Fibroblast of lung (primary cell): ENCODE data around the gene MLPH. TPM values are rescaled to one million over a fixed set of nuclear protein-coding genes. Genes with fewer than 3 reads are reported as not detected.

Experiments used
- DNase-seq, 2 donors: peaks; one replicate each; pipeline versions ENCODE4 v3.0.0 to v3.0.0-alpha.2; 2010; ENCODE audit warnings: low read depth in 2 of 2
- H2AFZ ChIP-seq: 2 replicates; pipeline ENCODE4 v1.5.1; 2012; ENCODE audit warnings: low read length, control low read depth, inconsistent platforms
- H3K27ac ChIP-seq: 2 replicates; pipeline ENCODE4 v1.5.1; 2011; ENCODE audit warnings: low read length, control low read depth; ENCODE audit not compliant: insufficient read depth
- H3K27me3 ChIP-seq: 2 replicates; pipeline ENCODE4 v1.5.1; 2011; ENCODE audit warnings: mild to moderate bottlenecking, low read length; ENCODE audit not compliant: control insufficient read depth, insufficient read depth
- H3K36me3 ChIP-seq: 2 replicates; pipeline ENCODE4 v1.5.1; 2011; ENCODE audit warnings: low read length; ENCODE audit not compliant: control insufficient read depth, insufficient read depth
- H3K4me1 ChIP-seq: 2 replicates; pipeline ENCODE4 v1.5.1; 2011; ENCODE audit warnings: low read length; ENCODE audit not compliant: control insufficient read depth, insufficient read depth; ENCODE audit errors: extremely low read depth
- H3K4me2 ChIP-seq: 2 replicates; pipeline ENCODE4 v1.5.1; 2011; ENCODE audit warnings: low read length, control low read depth; ENCODE audit not compliant: insufficient read depth; ENCODE audit errors: extremely low read depth
- H3K4me3 ChIP-seq, 4 experiments: fragments of 200-600 bp in 1 of 4; sonication (generic) in 1 of 4; replicated peaks in 1 of 4; 2 replicates each; pipeline ENCODE4 v1.5.1; 2011 to 2016; ENCODE audit warnings: low read length in 4 of 4, low read depth in 3 of 4, mild to moderate bottlenecking in 3 of 4, control low read depth in 2 of 4, inconsistent platforms in 1 of 4, mixed read lengths in 1 of 4; ENCODE audit not compliant: insufficient read depth in 1 of 4; ENCODE audit errors: control extremely low read depth in 1 of 4
- H3K79me2 ChIP-seq: 2 replicates; pipeline ENCODE4 v1.5.1; 2012; ENCODE audit warnings: mild to moderate bottlenecking, low read length, inconsistent platforms; ENCODE audit not compliant: control insufficient read depth, insufficient read depth
- H3K9ac ChIP-seq: 2 replicates; pipeline ENCODE4 v1.5.1; 2011; ENCODE audit warnings: mild to moderate bottlenecking, low read length, control low read depth; ENCODE audit not compliant: insufficient read depth
- H3K9me3 ChIP-seq: 2 replicates; pipeline ENCODE4 v1.5.1; 2012; ENCODE audit warnings: low read depth, low read length; ENCODE audit not compliant: control insufficient read depth, insufficient read depth
- H4K20me1 ChIP-seq: 2 replicates; pipeline ENCODE4 v1.5.1; 2011; ENCODE audit warnings: low read length; ENCODE audit not compliant: control insufficient read depth, insufficient read depth; ENCODE audit errors: extremely low read depth
- EZH2 ChIP-seq: IDR thresholded peaks from 2 replicates; pipeline ENCODE4 v1.5.1; 2012; ENCODE audit warnings: low read length, control low read depth, mild to moderate bottlenecking; ENCODE audit errors: missing control alignments
- polyA plus RNA-seq, 2 donors: library from polyadenylated mRNA; depleted of rRNA in 1 of 2; stranded (reverse) in 1 of 2; unstranded in 1 of 2; fragments of >200 nt; gene quantifications; 2 replicates each; pipeline ENCODE4 v1.2.1, GENCODE V29; 2011 to 2012; ENCODE audit warnings: missing spikeins in 1 of 2
- total RNA-seq: library from RNA; depleted of rRNA; stranded (reverse); fragments of >200 nt; gene quantifications from 2 replicates; pipeline ENCODE4 v1.2.1, GENCODE V29; 2014
- TF ChIP-seq, protein P1 (sequence below), 2 donors: IDR thresholded peaks in 1 of 2; conservative IDR thresholded peaks in 1 of 2; 1 replicate in 1 of 2; 2 replicates in 1 of 2; pipeline ENCODE4 v1.5.1; 2011 to 2012; ENCODE audit warnings: low read length in 2 of 2, control low read depth in 1 of 2, inconsistent platforms in 1 of 2, low read depth in 1 of 2, mild to moderate bottlenecking in 1 of 2

MLPH gene
- total and polyA plus RNA-seq, 2 donors (not counting 1 experiment from before 2014, with no cell fraction given), result 3.1 to 10.7 TPM

DNA sequence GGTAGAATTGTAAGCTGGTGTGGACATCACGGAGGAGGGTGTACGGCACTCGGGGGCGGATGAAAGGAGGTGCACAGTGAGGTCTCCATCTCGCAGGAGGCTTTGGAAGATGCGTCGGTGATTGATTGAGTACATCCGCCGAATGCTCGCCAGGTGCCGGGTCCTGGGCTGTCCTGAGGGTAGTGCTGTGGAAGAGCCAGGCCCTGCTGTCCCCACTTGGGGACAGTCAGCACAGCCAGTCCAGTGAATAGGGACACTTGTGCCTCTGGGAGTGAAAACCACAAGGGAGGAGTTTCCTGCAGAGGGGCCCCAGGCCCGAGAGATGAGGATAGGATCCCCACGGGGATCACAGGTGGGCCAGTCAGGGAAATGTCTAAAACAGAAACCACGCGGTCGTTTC, 28.1 kb downstream of the MLPH start:
- Histone ChIP-seq H3K4me3 (no peak overlapping the region), H4K20me1 (no peaks in the 10 kb centered on the region), H3K4me1 (no peaks in the 10 kb centered on the region), H3K36me3 (no peaks in the 10 kb centered on the region), H3K9me3 (no peaks in the 10 kb centered on the region), H3K27ac (no peak overlapping the region), H3K9ac (no peak overlapping the region), H3K79me2 (no peaks in the 10 kb centered on the region), H3K4me2 (no peak overlapping the region), H3K27me3 (no peaks in the 10 kb centered on the region), H2AFZ (no peak overlapping the region)
- DNase-seq, result no peak
- TF ChIP-seq EZH2, result no peak
- TF ChIP-seq, protein P1, sequence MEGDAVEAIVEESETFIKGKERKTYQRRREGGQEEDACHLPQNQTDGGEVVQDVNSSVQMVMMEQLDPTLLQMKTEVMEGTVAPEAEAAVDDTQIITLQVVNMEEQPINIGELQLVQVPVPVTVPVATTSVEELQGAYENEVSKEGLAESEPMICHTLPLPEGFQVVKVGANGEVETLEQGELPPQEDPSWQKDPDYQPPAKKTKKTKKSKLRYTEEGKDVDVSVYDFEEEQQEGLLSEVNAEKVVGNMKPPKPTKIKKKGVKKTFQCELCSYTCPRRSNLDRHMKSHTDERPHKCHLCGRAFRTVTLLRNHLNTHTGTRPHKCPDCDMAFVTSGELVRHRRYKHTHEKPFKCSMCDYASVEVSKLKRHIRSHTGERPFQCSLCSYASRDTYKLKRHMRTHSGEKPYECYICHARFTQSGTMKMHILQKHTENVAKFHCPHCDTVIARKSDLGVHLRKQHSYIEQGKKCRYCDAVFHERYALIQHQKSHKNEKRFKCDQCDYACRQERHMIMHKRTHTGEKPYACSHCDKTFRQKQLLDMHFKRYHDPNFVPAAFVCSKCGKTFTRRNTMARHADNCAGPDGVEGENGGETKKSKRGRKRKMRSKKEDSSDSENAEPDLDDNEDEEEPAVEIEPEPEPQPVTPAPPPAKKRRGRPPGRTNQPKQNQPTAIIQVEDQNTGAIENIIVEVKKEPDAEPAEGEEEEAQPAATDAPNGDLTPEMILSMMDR (conservative IDR thresholded peaks at IDR 0.05 in 1 of 2, IDR thresholded peaks at IDR 0.05 in 1 of 2; ENCODE audit: low read depth in 1 of 2, low read length in 2 of 2), result no peak

DNA sequence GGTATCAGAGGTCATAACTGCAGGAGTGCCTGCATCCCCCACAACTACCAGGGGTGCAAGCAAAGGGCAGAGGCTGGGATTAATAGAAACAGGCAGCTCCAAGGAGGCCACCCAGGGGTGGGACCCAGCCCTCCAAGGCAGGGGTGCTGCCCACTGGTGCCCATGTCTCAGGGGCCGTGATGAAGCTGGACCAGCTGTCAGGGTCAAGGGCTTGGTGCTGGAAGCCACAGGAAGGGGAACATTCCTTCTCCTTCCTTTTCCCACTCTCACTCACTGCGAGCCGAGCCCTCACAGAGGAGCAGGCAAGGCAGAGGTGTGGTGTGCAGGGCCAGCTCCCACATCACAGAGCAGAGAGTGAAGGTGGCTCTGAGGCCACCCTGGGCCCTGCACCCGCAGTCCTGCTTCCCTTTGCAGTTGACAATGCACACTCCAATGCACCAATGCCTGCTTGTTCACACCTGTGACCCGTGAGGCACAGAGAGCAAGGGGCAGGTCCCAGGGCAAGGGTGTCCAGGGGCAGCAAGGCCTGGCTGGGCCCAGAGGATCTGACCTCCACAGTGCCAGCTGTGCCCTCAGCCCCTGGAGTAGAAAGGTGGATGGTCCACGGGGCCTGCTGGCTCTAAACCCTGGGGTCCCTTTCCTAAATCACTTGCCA, 28.7 kb downstream of the MLPH start:
- no peak overlapping the region for H3K4me3 ChIP-seq
- H4K20me1 ChIP-seq, result no peaks in the 10 kb centered on the region
- no peaks in the 10 kb centered on the region for H3K27me3 ChIP-seq
- no peak for DNase-seq
- no peaks in the 10 kb centered on the region for H3K79me2 ChIP-seq
- H3K27ac ChIP-seq, result no peak overlapping the region
- no peak overlapping the region for H3K9ac ChIP-seq
- H2AFZ ChIP-seq, result no peak overlapping the region
- no peak for TF ChIP-seq EZH2
- TF ChIP-seq, protein P1 (conservative IDR thresholded peaks at IDR 0.05 in 1 of 2, IDR thresholded peaks at IDR 0.05 in 1 of 2; ENCODE audit: low read depth in 1 of 2, low read length in 2 of 2), result no peak
- H3K36me3 ChIP-seq, result no peaks in the 10 kb centered on the region
- H3K4me2 ChIP-seq, result no peak overlapping the region
- H3K9me3 ChIP-seq, result no peaks in the 10 kb centered on the region
- no peaks in the 10 kb centered on the region for H3K4me1 ChIP-seq

DNA sequence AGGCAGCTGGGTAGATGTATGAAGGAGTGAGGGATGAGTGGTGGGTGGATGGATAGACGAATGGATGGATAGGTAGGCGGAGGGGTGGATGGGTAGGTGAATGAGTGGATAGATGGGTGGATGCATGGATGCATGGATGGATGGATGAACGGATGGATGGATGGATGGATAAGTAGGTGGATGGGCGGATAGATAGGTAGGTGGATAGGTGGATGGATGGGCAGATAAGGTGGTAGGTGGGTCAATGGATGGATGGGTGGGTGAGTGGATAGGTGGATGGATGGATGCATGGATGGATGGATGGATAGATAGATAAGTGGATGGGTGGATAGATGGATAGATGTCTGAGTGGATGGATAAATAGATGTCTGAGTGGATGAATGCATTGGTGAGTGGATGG, 30.1 kb downstream of the MLPH start:
- no peak for DNase-seq
- Histone ChIP-seq H3K9ac (no peak overlapping the region), H3K4me3 (no peak overlapping the region), H4K20me1 (no peaks in the 10 kb centered on the region), H3K27me3 (no peaks in the 10 kb centered on the region), H3K36me3 (no peaks in the 10 kb centered on the region), H3K4me2 (no peak overlapping the region), H3K79me2 (no peaks in the 10 kb centered on the region), H3K9me3 (no peaks in the 10 kb centered on the region), H2AFZ (no peak overlapping the region), H3K4me1 (no peaks in the 10 kb centered on the region), H3K27ac (no peak overlapping the region)
- TF ChIP-seq, protein P1 (conservative IDR thresholded peaks at IDR 0.05 in 1 of 2, IDR thresholded peaks at IDR 0.05 in 1 of 2; ENCODE audit: low read depth in 1 of 2, low read length in 2 of 2), result no peak
- TF ChIP-seq EZH2, result no peak
